ENCODE data around the gene TRIM17. TPM values are rescaled to one million over a fixed set of nuclear protein-coding genes. Genes with fewer than 3 reads are reported as not detected.

TRIM17 gene
- total and polyA plus RNA-seq, 12 donors, result 0.17 to 7.4 (median 0.96) TPM; not detected in 3

- Histone ChIP-seq H3K27me3 (no peaks in the 10 kb centered on the region), H3K9me3 (replicated peaks in 1 of 3) (no peaks in the 10 kb centered on the region), H3K36me3 (replicated peaks in 1 of 2) (peaks cover 0 to 52% of the 10 kb centered on the region in 2 donors), H3K27ac (no peak overlapping the region), H3K4me1 (replicated peaks in 1 of 2) (peaks cover 0 to 3% of the 10 kb centered on the region in 2 donors), H3K4me3 (no peak overlapping the region)
- intact Hi-C loops (cut with DNase I), result no loop called here
- DNase-seq, result peak in 2 of 7 donors; percentile 20 to 51
- TF ChIP-seq CTCF (IDR thresholded peaks at IDR 0.05) (no peak), POLR2A (IDR thresholded peaks at IDR 0.05) (no peak)
- WGBS, 4 donors, result 87 to 91% (median 89%) methylated on average over 18 to 38 of the region's 38 CpGs
Observed at GRCh38 chr1:228394571-228395394, 21.9 kb downstream of the TRIM17 start.

GRCh38 chr1:228393811-228394570 lies 22.7 kb downstream of the TRIM17 start:
- H3K9me3 ChIP-seq (replicated peaks in 1 of 3), result no peaks in the 10 kb centered on the region
- peak overlapping the region in 2 of 5 donors; percentile 35 to 37 for H3K27ac ChIP-seq
- H3K36me3 ChIP-seq (replicated peaks in 1 of 2), result peaks cover 0 to 46% of the 10 kb centered on the region in 2 donors
- TF ChIP-seq CTCF (IDR thresholded peaks at IDR 0.05) (no peak), POLR2A (IDR thresholded peaks at IDR 0.05) (no peak)
- intact Hi-C loops (cut with DNase I), result no loop called here
- no peak overlapping the region for H3K4me3 ChIP-seq
- no peaks in the 10 kb centered on the region for H3K27me3 ChIP-seq
- peaks cover 0 to 3% of the 10 kb centered on the region in 2 donors for H3K4me1 ChIP-seq (replicated peaks in 1 of 2)
- peak in 1 of 7 donors; percentile 7 for DNase-seq
- WGBS, 4 donors, result 90 to 100% (median 92%) methylated on average over 7 to 9 of the region's 9 CpGs

GRCh38 chr1:228393268-228393701 lies 23.4 kb downstream of the TRIM17 start:
- H3K36me3 ChIP-seq (replicated peaks in 1 of 2), result peaks cover 0 to 40% of the 10 kb centered on the region in 2 donors

More at GRCh38 chr1:228393268-228393701, 23.4 kb downstream of the TRIM17 start:
- H3K9me3 ChIP-seq (replicated peaks in 1 of 3), result no peaks in the 10 kb centered on the region
- peak in 6 of 7 donors; percentile 66 to 79 (median 72) for DNase-seq
- peaks cover 0 to 3% of the 10 kb centered on the region in 2 donors for H3K4me1 ChIP-seq (replicated peaks in 1 of 2)
- TF ChIP-seq CTCF (IDR thresholded peaks at IDR 0.05), result peak; percentile 38 to 66 (median 56)
- TF ChIP-seq POLR2A (IDR thresholded peaks at IDR 0.05), result no peak
- peak overlapping the region in 2 of 5 donors; percentile 35 to 37 for H3K27ac ChIP-seq
- intact Hi-C loops (cut with DNase I), result no loop called here
- no peaks in the 10 kb centered on the region for H3K27me3 ChIP-seq
- H3K4me3 ChIP-seq, result no peak overlapping the region
- 42 to 61% (median 53%) methylated on average over 8 of the region's 8 CpGs for WGBS, 4 donors

All from adrenal gland (tissue), 12 donors.